Body of pancreas (tissue), 4 donors: Measurements from ENCODE around the gene SLC30A4.
"Not testable (repeated sequence)": the region's sequence is repeated elsewhere in the genome, so short reads cannot be mapped to it uniquely, and the experiment has no call there.

Source experiments
- CTCF ChIP-seq, 7 experiments: fragments of 450-650 bp in 4 of 7; fragments of 200-600 bp in 3 of 7; sonication (generic) in 3 of 7; IDR thresholded peaks; one replicate each; pipeline ENCODE4 v1.5.1; 2016 to 2019; ENCODE audit warnings: antibody characterized with exemption in 7 of 7
- POLR2A ChIP-seq, 3 donors: fragments of 450-650 bp; IDR thresholded peaks; one replicate each; pipeline ENCODE4 v1.6.1; 2016; ENCODE audit warnings: antibody characterized with exemption in 3 of 3, mild to moderate bottlenecking in 2 of 3

GRCh38 chr15:45532892-45533291 is 10.3 kb upstream of the SLC30A4 start:
- TF ChIP-seq CTCF, POLR2A (IDR thresholded peaks at IDR 0.05): not testable (repeated sequence)
